Karpas-422 (cell line): ENCODE data around the gene SNED1. TPM values are rescaled to one million over a fixed set of nuclear protein-coding genes. Genes with fewer than 3 reads are reported as not detected.
A peak's percentile ranks its signal among the peaks of the same experiment; 100 is the strongest.
"Not testable (repeated sequence)": the region's sequence is repeated elsewhere in the genome, so short reads cannot be mapped to it uniquely, and the experiment has no call there.

ENCODE experiments used
- DNase-seq: peaks from one replicate; pipeline ENCODE4 v3.0.0-alpha.2; 2015
- H2AFZ ChIP-seq: fragments of 200-600 bp; sonication (generic); 2 replicates; pipeline ENCODE4 v1.6.1; 2014; ENCODE audit warnings: antibody characterized with exemption, low read length, mixed read lengths
- H3K27ac ChIP-seq: fragments of 200-600 bp; sonication (generic); 2 replicates; pipeline ENCODE4 v1.5.1; 2014; ENCODE audit warnings: mild to moderate bottlenecking, low read length, moderate library complexity
- H3K27me3 ChIP-seq: fragments of 200-600 bp; sonication (generic); 2 replicates; pipeline ENCODE4 v1.6.1; 2014; ENCODE audit warnings: low read length, mixed read lengths
- H3K36me3 ChIP-seq: fragments of 200-600 bp; sonication (generic); 2 replicates; pipeline ENCODE4 v1.6.1; 2014; ENCODE audit warnings: low read length, mixed read lengths; ENCODE audit not compliant: insufficient read depth
- H3K4me1 ChIP-seq: fragments of 200-600 bp; sonication (generic); 2 replicates; pipeline ENCODE4 v1.6.1; 2014; ENCODE audit warnings: mild to moderate bottlenecking, low read length, mixed read lengths
- H3K4me2 ChIP-seq: fragments of 200-600 bp; sonication (generic); 2 replicates; pipeline ENCODE4 v1.6.1; 2014; ENCODE audit warnings: low read length, low read depth, mild to moderate bottlenecking; ENCODE audit not compliant: poor library complexity, severe bottlenecking
- H3K4me3 ChIP-seq: fragments of 200-600 bp; sonication (generic); 2 replicates; pipeline ENCODE4 v1.5.1; 2014; ENCODE audit warnings: mild to moderate bottlenecking, antibody characterized with exemption, low read length, mixed read lengths
- H3K79me2 ChIP-seq: fragments of 200-600 bp; sonication (generic); 2 replicates; pipeline ENCODE4 v1.6.1; 2014; ENCODE audit warnings: mild to moderate bottlenecking, low read length, mixed read lengths
- H3K9ac ChIP-seq: fragments of 200-600 bp; sonication (generic); 2 replicates; pipeline ENCODE4 v1.6.0; 2014; ENCODE audit warnings: low read length
- H3K9me2 ChIP-seq: fragments of 200-600 bp; sonication (generic), shearing (Covaris generic); replicated peaks from 2 replicates; pipeline ENCODE4 v1.6.0; 2014; ENCODE audit warnings: mild to moderate bottlenecking, low read length, moderate library complexity; ENCODE audit not compliant: insufficient read depth
- H3K9me3 ChIP-seq: fragments of 300-700, 200-600 bp; sonication (generic); 2 replicates; pipeline ENCODE4 v1.6.1; 2014; ENCODE audit warnings: low read length, mixed read lengths
- H4K20me1 ChIP-seq: fragments of 200-600 bp; sonication (generic); 2 replicates; pipeline ENCODE4 v1.6.1; 2014; ENCODE audit warnings: mild to moderate bottlenecking, antibody characterized with exemption, low read length, low read depth; ENCODE audit not compliant: insufficient read depth
- total RNA-seq: library from RNA; depleted of rRNA; stranded (reverse); fragments of >200 nt; shearing (Covaris generic); gene quantifications from 2 replicates; pipeline ENCODE4 v1.2.3, GENCODE V29; 2014; ENCODE audit warnings: low replicate concordance

The SNED1 gene
- total RNA-seq, 1 experiment from 2014 or later: 1.9 TPM

GRCh38 chr2:241092677-241093076, 94.3 kb downstream of the SNED1 start:
- Histone ChIP-seq H3K9ac (no peak overlapping the region), H3K36me3 (peaks cover 35% of the 10 kb centered on the region), H4K20me1 (peaks cover 12% of the 10 kb centered on the region; the same call in 1 of the 2 replicates), H3K4me3 (no peak overlapping the region), H3K79me2 (peaks cover 24% of the 10 kb centered on the region), H3K27ac (no peak overlapping the region), H3K4me2 (no peak overlapping the region), H2AFZ (no peak overlapping the region), H3K4me1 (peaks cover 3% of the 10 kb centered on the region; the same call in 1 of the 2 replicates), H3K9me3 (no peaks in the 10 kb centered on the region), H3K27me3 (no peaks in the 10 kb centered on the region), H3K9me2 (no peaks in the 10 kb centered on the region)
- no peak for DNase-seq

DNA sequence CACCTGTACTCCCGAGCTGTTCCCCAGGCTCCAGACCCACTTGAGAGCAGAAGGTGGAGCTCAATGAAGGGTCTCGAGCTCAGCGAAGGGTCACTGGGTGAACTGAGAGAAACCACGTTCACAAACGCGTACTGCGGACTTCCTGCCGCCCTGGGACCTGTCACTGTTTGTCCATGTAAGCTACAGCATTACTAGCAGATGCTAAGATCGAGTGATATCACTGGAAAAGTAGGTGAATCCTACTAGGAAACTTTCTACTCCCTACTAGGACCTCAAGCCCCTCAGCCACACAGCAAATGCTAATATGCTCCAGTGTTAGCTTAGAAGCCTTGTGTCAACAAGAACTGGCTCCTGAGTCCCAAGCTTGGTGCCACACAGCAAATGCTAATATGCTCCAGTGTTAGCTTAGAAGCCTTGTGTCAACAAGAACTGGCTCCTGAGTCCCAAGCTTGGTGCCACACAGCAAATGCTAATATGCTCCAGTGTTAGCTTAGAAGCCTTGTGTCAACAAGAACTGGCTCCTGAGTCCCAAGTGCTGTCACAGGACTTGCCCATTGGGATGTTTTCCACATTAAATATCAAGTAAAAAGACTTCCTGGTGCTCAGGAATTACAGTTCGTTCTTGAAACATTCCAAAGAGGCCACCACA, 94.8 kb downstream of the SNED1 start:
- peaks cover 29% of the 10 kb centered on the region for H3K79me2 ChIP-seq
- H3K9me3 ChIP-seq, H3K9ac ChIP-seq, H3K9me2 ChIP-seq, H3K4me1 ChIP-seq, DNase-seq, H3K27ac ChIP-seq, H3K27me3 ChIP-seq, H3K4me2 ChIP-seq, H3K4me3 ChIP-seq, H2AFZ ChIP-seq: not testable (repeated sequence)
- H3K36me3 ChIP-seq: peaks cover 36% of the 10 kb centered on the region
- H4K20me1 ChIP-seq: peaks cover 12% of the 10 kb centered on the region; the same call in 1 of the 2 replicates

DNA sequence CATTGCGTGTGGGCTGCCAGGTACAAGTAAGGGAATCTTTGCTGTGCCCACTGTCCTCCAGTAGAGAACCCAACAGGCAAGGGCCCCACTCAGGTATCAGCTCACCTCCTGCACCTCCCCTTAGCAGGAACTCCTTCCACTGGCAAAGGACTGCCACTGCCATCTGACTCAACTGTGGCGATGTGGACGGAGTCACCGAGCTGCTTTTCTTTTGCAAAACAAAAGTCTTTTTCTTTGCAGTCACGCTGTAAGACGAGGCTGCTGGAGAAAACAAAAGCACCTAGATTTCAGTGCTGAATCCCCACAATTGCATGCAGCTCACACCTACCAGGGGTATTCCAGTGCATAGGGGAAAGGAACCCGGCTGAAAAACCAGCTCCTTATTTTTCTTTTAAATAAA, 95.8 kb downstream of the SNED1 start:
- Histone ChIP-seq H3K9me2 (no peaks in the 10 kb centered on the region), H4K20me1 (peaks cover 12% of the 10 kb centered on the region; the same call in 1 of the 2 replicates), H3K27me3 (no peaks in the 10 kb centered on the region), H3K27ac (no peak overlapping the region), H2AFZ (no peak overlapping the region), H3K9ac (no peak overlapping the region), H3K79me2 (peaks cover 36% of the 10 kb centered on the region), H3K9me3 (no peaks in the 10 kb centered on the region), H3K4me1 (peaks cover 7% of the 10 kb centered on the region), H3K4me2 (no peak overlapping the region), H3K36me3 (peaks cover 33% of the 10 kb centered on the region), H3K4me3 (no peak overlapping the region)
- DNase-seq: no peak

GRCh38 chr2:241094924-241095420, 96.6 kb downstream of the SNED1 start:
- no peaks in the 10 kb centered on the region for H3K27me3 ChIP-seq
- no peak overlapping the region for H3K4me2 ChIP-seq
- H3K79me2 ChIP-seq: peaks cover 44% of the 10 kb centered on the region
- peaks cover 15% of the 10 kb centered on the region for H3K4me1 ChIP-seq
- peaks cover 12% of the 10 kb centered on the region; the same call in 1 of the 2 replicates for H4K20me1 ChIP-seq
- no peak overlapping the region for H3K27ac ChIP-seq
- H3K9me3 ChIP-seq: no peaks in the 10 kb centered on the region
- no peak overlapping the region for H2AFZ ChIP-seq
- no peak for DNase-seq
- no peak overlapping the region for H3K4me3 ChIP-seq
- no peak overlapping the region for H3K9ac ChIP-seq
- H3K9me2 ChIP-seq: no peaks in the 10 kb centered on the region
- H3K36me3 ChIP-seq: peaks cover 31% of the 10 kb centered on the region; the same call in 1 of the 2 replicates

DNA sequence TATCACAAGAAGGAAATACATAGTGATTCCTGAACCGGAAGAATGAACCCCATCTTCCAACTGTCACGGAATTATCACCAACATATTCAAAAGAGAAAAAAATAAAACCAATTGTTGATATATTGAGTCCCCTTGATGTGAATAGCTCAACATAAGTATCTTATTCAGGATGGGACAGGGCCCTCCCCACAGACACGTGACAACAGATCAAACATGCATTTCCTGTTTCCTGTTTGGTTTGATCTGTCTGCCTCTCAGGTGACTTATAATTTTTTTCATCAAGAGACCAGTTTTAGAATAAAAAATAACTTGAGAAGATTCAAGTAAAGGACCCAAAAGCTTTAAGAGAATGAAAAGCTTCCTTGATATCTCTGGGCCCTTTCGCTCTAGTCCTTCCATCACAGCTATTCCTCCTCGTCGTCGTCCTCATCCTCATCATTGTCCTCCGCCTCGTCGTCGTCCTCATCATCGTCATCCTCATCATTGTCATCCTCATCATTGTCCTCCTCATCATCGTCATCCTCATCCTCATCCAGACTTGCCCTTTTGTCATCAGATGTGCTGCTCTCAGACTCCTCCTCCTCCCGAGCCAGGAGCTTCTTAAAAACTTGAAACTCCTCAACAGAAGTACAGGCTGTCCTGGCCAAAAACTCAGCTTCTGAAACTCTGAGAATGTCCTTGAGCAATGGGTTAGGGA, 97.3 kb downstream of the SNED1 start:
- Histone ChIP-seq H3K9me2 (no peaks in the 10 kb centered on the region), H3K4me1 (peaks cover 22% of the 10 kb centered on the region), H3K36me3 (peaks cover 33% of the 10 kb centered on the region; the same call in 1 of the 2 replicates), H3K9ac (no peak overlapping the region), H3K4me2 (no peak overlapping the region), H2AFZ (no peak overlapping the region), H3K27me3 (no peaks in the 10 kb centered on the region), H3K9me3 (no peaks in the 10 kb centered on the region), H4K20me1 (peaks cover 11% of the 10 kb centered on the region; the same call in 1 of the 2 replicates), H3K27ac (no peak overlapping the region), H3K79me2 (peaks cover 52% of the 10 kb centered on the region), H3K4me3 (no peak overlapping the region)
- no peak for DNase-seq

GRCh38 chr2:241096979-241097378, 98.6 kb downstream of the SNED1 start:
- peaks cover 33% of the 10 kb centered on the region; the same call in 1 of the 2 replicates for H3K36me3 ChIP-seq
- H2AFZ ChIP-seq: no peak overlapping the region
- H3K27ac ChIP-seq: no peak overlapping the region
- DNase-seq: no peak
- H3K27me3 ChIP-seq: no peaks in the 10 kb centered on the region
- no peaks in the 10 kb centered on the region for H3K9me2 ChIP-seq
- peaks cover 2% of the 10 kb centered on the region; the same call in 1 of the 2 replicates for H4K20me1 ChIP-seq
- H3K9ac ChIP-seq: no peak overlapping the region
- H3K4me2 ChIP-seq: no peak overlapping the region
- H3K4me3 ChIP-seq: no peak overlapping the region
- H3K79me2 ChIP-seq: peaks cover 65% of the 10 kb centered on the region
- H3K9me3 ChIP-seq: no peaks in the 10 kb centered on the region
- H3K4me1 ChIP-seq: peaks cover 27% of the 10 kb centered on the region

DNA sequence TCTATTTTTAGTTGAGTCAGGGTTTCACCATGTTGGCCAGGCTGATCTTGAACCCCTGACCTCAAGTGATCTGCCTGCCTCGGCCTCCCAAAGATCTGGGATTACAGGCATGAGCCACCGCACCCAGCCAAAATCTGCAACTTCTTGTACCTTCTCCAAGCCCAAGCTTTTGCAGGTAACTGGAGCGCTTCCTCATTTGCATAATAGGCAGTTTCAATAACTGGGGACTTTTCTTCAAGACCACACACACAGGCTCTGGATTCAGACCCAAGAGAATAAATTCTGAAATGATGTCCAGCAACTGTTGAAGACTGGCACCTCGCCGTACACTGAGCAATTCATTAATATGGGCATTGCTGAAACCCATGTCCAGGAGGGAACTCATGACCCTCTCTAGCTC, 100.8 kb downstream of the SNED1 start:
- H3K27me3 ChIP-seq: no peaks in the 10 kb centered on the region
- peaks cover 37% of the 10 kb centered on the region for H3K4me1 ChIP-seq
- H4K20me1 ChIP-seq: no peaks in the 10 kb centered on the region
- peaks cover 33% of the 10 kb centered on the region; the same call in 1 of the 2 replicates for H3K36me3 ChIP-seq
- no peaks in the 10 kb centered on the region for H3K9me3 ChIP-seq
- peak overlapping the region; percentile 84 for H3K4me2 ChIP-seq
- no peak overlapping the region for H2AFZ ChIP-seq
- H3K27ac ChIP-seq: no peak overlapping the region
- no peaks in the 10 kb centered on the region for H3K9me2 ChIP-seq
- no peak overlapping the region for H3K9ac ChIP-seq
- DNase-seq: no peak
- no peak overlapping the region for H3K4me3 ChIP-seq
- peaks cover 79% of the 10 kb centered on the region for H3K79me2 ChIP-seq

- peak within 1 kb of the TSS; percentile 75 for H3K27ac ChIP-seq
- no peaks in the 10 kb centered on the region for H3K9me2 ChIP-seq
- H4K20me1 ChIP-seq: no peaks in the 10 kb centered on the region
- peak within 1 kb of the TSS; percentile 68 for H2AFZ ChIP-seq
- H3K27me3 ChIP-seq: no peaks in the 10 kb centered on the region
- H3K9me3 ChIP-seq: no peaks in the 10 kb centered on the region
- peak; percentile 96 for DNase-seq
- H3K79me2 ChIP-seq: peaks cover 59% of the 10 kb centered on the region
- H3K4me3 ChIP-seq: peak within 1 kb of the TSS; percentile 74
- peaks cover 41% of the 10 kb centered on the region for H3K4me1 ChIP-seq
- H3K9ac ChIP-seq: peak within 1 kb of the TSS; percentile 75
- H3K4me2 ChIP-seq: peak within 1 kb of the TSS; percentile 84
- H3K36me3 ChIP-seq: peaks cover 13% of the 10 kb centered on the region; the same call in 1 of the 2 replicates
These were observed 103.9 kb downstream of the SNED1 start, which contains the start of gene MTERF4 for GRCh38 chr2:241102239-241102803. Gene MTERF4 (minus strand): TSS chr2:241102287. CDS start chr2:241102273, 14 bp downstream.
